GM19193 (cell line): ENCODE measurements around the gene ZDHHC18.

Source experiments
- POLR2A ChIP-seq: IDR thresholded peaks from 4 replicates; pipeline ENCODE4 v1.6.1; 2011; ENCODE audit not compliant: insufficient read depth, insufficient read length; ENCODE audit errors: extremely low read depth

Gene ZDHHC18

DNA sequence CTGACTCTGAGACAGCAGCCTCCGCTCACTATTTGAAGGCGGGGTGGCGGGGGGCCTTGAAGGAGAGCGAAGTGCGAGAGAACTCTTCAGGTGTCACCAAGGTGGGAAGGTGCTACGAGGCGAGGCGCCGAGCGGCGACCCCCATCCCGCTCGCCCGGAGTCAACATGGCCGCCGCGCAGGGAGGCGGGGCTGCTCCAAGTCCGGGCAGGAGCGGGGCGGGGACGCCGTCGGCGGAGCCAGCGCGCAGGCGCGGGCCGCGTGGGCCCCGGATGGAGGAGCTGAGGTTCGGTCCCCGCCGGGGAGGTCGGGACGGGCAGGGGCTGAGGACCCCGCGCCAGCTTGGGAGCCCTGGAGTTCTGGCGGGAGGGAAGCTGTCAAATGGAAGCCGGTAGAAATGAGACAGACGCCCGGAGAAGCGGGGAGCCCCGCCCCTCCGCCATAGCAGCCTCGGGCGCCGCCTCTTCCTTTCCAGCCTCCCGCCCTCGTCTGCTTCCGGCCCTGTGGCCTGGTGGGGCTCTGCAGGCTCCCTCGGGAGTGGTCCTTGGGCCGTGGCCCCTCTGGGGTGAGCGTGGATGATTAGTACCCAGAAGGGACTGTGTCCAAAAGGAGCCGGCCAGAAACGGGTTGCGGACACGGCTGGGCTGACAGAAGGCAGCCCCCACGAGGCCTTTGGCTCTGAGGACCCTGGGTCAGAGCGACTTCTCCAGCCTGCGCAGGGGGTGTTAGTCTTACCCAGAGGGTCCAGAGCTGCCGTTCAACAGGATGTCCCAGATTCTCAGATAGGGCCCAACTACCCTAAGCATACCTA, 38.6 kb upstream of the ZDHHC18 start, which contains the start of gene PIGV:
PIGV (plus strand) TSS at position 245 of the 809 bp plus-strand sequence. CDS start 2,866 bp downstream, outside the sequence.
- TF ChIP-seq POLR2A, result peak; percentile 82

DNA sequence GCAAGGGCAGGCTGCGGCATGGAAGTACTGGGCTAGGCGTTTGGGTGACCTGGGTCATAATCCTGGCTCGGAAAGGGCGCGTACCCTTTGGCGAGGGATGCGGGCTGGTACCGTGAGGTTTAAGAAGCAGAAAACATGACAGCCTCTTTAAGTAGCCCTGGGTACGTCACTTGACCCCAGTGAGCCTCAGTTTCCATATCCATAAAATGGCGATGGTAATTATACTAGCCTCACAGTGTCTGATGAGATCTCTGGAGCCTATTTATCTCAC, 38.0 kb upstream of the ZDHHC18 start:
- TF ChIP-seq POLR2A, result no peak

GRCh38 chr1:26788836-26789611, 37.5 kb upstream of the ZDHHC18 start:
- TF ChIP-seq POLR2A, result peak; percentile 40

DNA sequence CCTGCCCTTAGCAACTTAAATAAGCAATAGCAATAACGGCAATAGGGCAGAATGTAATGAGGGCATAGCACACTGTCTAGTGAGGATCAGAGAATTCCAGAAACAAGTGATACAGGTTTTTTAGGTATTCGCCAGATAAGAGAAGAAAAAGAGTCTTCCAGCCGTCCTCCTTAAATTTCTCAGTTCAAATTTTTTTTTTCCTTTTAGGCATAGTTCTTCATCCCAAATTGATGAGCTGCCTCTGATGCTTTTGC, 36.9 kb upstream of the ZDHHC18 start:
- no peak for TF ChIP-seq POLR2A

DNA sequence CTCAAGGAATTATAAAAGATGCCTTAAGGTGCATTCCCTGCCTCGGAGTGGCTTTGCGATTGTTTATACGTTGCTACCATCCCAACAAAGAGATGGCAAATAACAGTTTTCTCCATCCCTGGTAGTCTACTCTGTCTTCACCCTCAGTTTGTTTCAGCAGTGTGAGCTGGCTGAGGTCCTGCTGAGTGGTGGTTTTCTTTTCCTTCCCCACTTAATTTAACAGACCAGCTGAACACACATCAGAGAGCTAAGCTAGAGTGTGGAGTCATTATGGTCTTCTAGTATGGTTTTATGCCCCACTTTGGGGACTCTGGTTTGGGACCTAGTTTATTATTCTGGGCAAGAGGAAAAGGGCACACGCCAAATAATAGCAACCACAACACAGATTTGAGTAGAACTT, 36.6 kb upstream of the ZDHHC18 start:
- TF ChIP-seq POLR2A, result no peak

DNA sequence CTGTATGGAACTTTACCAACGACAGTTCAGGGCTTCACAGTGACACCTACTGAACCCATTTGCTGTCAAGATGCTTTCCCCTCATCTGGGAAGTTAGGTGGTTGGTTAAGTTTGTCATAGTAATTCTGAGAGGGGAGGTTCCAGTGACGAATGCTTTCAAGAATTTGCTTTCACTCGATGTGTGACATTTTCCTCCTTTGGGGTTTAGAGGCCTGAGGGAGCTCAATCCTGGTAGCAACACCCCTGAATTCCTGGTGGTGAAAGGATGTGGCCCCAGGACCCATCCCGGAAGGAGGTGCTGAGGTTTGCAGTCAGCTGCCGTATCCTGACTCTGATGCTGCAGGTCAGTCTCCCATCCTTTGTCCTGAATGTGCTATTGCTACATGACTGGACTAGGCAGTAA, 35.9 kb upstream of the ZDHHC18 start:
- no peak for TF ChIP-seq POLR2A

GRCh38 chr1:26791148-26791547, 35.3 kb upstream of the ZDHHC18 start:
- TF ChIP-seq POLR2A, result no peak

DNA sequence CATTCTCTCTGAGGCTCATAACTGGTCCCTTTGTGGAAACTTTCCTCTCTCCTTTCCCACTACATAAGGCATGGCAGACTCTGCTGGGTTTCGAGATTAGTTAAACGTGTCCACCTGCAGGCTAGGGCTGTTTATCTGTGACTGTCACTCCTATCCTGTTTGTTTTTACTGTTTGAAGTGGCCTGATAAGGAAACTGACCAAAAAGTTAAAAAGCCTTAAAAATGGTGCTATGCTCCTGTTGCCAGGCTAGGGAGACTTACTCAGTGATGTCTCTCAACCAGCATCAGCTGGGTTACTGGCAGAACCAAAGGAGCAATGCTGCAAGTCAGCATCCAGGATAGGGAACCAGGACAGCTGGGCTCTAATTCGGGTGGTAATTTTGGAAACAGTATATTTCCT, 34.9 kb upstream of the ZDHHC18 start:
- TF ChIP-seq POLR2A, result no peak

- TF ChIP-seq POLR2A, result no peak
Measured at GRCh38 chr1:26792924-26793323, 33.6 kb upstream of the ZDHHC18 start.

DNA sequence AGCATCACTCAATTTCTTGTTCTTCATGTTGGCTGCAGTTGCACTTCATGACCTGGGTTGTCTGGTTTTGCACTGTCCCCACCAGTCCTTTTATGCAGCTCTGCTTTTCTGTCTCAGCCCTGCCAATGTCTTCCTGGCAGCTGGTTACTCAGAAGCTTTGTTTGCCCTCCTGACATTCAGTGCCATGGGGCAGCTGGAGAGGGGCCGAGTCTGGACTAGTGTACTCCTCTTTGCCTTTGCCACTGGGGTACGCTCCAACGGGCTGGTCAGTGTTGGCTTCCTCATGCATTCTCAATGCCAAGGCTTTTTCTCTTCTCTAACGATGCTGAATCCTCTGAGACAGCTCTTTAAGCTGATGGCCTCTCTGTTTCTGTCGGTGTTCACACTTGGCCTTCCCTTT, 32.1 kb upstream of the ZDHHC18 start:
- TF ChIP-seq POLR2A, result no peak

DNA sequence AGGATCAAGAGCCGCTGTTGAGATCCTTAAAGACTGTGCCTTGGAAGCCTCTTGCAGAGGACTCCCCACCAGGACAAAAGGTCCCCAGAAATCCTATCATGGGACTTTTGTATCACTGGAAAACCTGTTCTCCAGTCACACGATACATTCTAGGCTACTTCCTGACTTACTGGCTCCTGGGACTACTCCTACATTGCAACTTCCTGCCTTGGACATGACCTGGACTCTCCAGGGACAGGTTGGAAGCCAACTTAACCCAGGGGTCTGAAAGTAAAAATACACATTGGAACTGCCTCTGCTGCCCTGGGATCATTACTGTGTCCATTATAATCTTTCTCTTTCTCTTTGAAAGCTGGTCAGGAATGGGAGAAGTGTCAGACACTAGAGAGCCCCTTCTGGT, 28.9 kb upstream of the ZDHHC18 start:
- no peak for TF ChIP-seq POLR2A

- TF ChIP-seq POLR2A, result no peak
Measured at GRCh38 chr1:26799479-26800142, 26.9 kb upstream of the ZDHHC18 start.

- no peak for TF ChIP-seq POLR2A
Measured at GRCh38 chr1:26811057-26811456, 15.4 kb upstream of the ZDHHC18 start.

- TF ChIP-seq POLR2A, result no peak
Measured at GRCh38 chr1:26811708-26812107, 14.8 kb upstream of the ZDHHC18 start.

- no peak for TF ChIP-seq POLR2A
Measured at GRCh38 chr1:26814377-26814776, 12.1 kb upstream of the ZDHHC18 start.

DNA sequence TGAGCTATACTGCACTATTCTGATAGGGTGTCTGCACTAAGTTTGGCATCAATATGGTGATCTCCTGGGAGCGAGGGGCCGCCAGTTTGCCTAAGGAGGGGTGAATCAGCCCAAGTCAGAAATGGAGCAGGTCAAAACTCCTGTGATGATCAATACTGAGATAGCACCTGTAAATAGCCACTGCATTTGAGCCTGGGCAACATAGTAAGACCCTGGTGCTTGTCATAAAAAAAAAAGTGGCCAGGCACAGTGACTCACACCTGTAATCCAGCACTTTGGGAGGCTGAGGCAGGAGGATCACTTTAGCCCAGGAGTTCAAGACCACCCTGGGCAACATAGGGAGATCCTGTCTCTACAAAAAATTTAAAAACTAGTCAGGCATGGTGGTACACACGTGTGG, 11.6 kb upstream of the ZDHHC18 start:
- no peak for TF ChIP-seq POLR2A
